ENCODE results near the gene NDST4.

NDST4 gene

GRCh38 chr4:114785570-114785969, 327.9 kb downstream of the NDST4 start:
- DNase-seq (ENCODE audit: low spot score) = no peak

GRCh38 chr4:114783215-114783595, 330.2 kb downstream of the NDST4 start:
- no peak for DNase-seq (ENCODE audit: low spot score)

GRCh38 chr4:114782415-114783214, 330.8 kb downstream of the NDST4 start:
- no peak for DNase-seq (ENCODE audit: low spot score)

GRCh38 chr4:114780205-114780604, 333.2 kb downstream of the NDST4 start:
- DNase-seq (ENCODE audit: low spot score) = peak; percentile 26

All from pons (tissue), 1 donor.